Upper lobe of left lung (tissue), 6 donors: ENCODE data around the gene TMEM150A. TPM values are rescaled to one million over a fixed set of nuclear protein-coding genes. Genes with fewer than 3 reads are reported as not detected.

Experiments used
- ATAC-seq, 2 donors: fragments of 200-7000 bp; cut with Tn5 transposase; one replicate each; pipeline ENCODE4 v1.9.1; 2022; ENCODE audit warnings: mild to moderate bottlenecking in 2 of 2, moderate library complexity in 2 of 2; ENCODE audit not compliant: low FRiP score in 2 of 2
- DNase-seq, 2 donors: peaks; one replicate each; pipeline ENCODE4 v3.0.0-alpha.2; 2019 to 2020
- H3K27ac ChIP-seq, 4 donors: fragments of 200-600 bp; sonication (generic); one replicate each; pipeline ENCODE4 v1.5.1; 2016 to 2019
- H3K27me3 ChIP-seq, 4 donors: fragments of 200-600 bp; sonication (generic); one replicate each; pipeline ENCODE4 v1.5.1; 2017 to 2019
- H3K36me3 ChIP-seq, 4 donors: fragments of 200-600 bp; sonication (generic); one replicate each; pipeline ENCODE4 v1.5.1; 2016 to 2019
- H3K4me1 ChIP-seq, 4 donors: fragments of 200-600 bp; sonication (generic); one replicate each; pipeline ENCODE4 v1.5.1; 2018 to 2019
- H3K4me3 ChIP-seq, 4 donors: fragments of 200-600 bp; sonication (generic); one replicate each; pipeline ENCODE4 v1.5.1; 2017 to 2019; ENCODE audit warnings: mild to moderate bottlenecking in 2 of 4, moderate library complexity in 1 of 4
- H3K9me3 ChIP-seq, 4 donors: fragments of 200-600 bp; sonication (generic); one replicate each; pipeline ENCODE4 v1.5.1; 2018 to 2019
- CTCF ChIP-seq, 6 experiments: fragments of 450-650 bp in 4 of 6; fragments of 200-600 bp in 2 of 6; sonication (generic) in 2 of 6; IDR thresholded peaks; one replicate each; pipeline ENCODE4 v1.5.1; 2016 to 2019; ENCODE audit warnings: antibody characterized with exemption in 6 of 6
- EP300 ChIP-seq, 4 donors: sonication (generic); formaldehyde crosslinking; IDR thresholded peaks; one replicate each; pipeline ENCODE4 v1.5.1; 2017; ENCODE audit warnings: antibody characterized with exemption in 4 of 4, control low read depth in 2 of 4
- POLR2A ChIP-seq, 4 donors: fragments of 450-650 bp; IDR thresholded peaks; one replicate each; pipeline ENCODE4 v1.5.1; 2016 to 2017; ENCODE audit warnings: antibody characterized with exemption in 4 of 4, mild to moderate bottlenecking in 2 of 4
- POLR2AphosphoS5 ChIP-seq, 2 donors: sonication (generic); formaldehyde crosslinking; IDR thresholded peaks; one replicate each; pipeline ENCODE4 v1.5.1; 2017; ENCODE audit warnings: antibody characterized with exemption in 2 of 2
- WGBS, 2 donors: methylation state at CpG; one replicate each; pipeline ENCODE4 v1.1.5; 2017 to 2018; 5-methylcytosine and 5-hydroxymethylcytosine counted together
- small RNA-seq, 4 donors: library from RNA; depleted of rRNA; stranded (forward); fragments of <200 nt; gene quantifications; one replicate each; pipeline ENCODE3, GENCODE V24; 2016
- total RNA-seq, 6 donors: library from RNA; depleted of rRNA in 4 of 6; stranded (reverse); fragments of >200 nt in 4 of 6; gene quantifications; one replicate each; pipeline versions ENCODE4 v1.1.0 to v1.2.1, GENCODE V29; 2016 to 2021
- donor health status: DM: no; HTN: no; CAD: no; lungs with moderate emphysema.
- donor health status: DM: no; HTN: yes; CAD: no; lungs with severe emphysema.

TMEM150A gene
- total RNA-seq, 6 donors from 2014 or later: 18.9 to 45.8 (median 32.0) TPM

GRCh38 chr2:85550486-85550885 lies 52.0 kb downstream of the TMEM150A start:
- H3K36me3 ChIP-seq: peaks cover 2 to 95% (median 60%) of the 10 kb centered on the region in 4 donors
- no peak overlapping the region for H3K4me3 ChIP-seq
- ATAC-seq: peak in 1 of 2 donors; percentile 32
- 77 to 78% methylated on average over 10 of the region's 10 CpGs for WGBS, 2 donors
- peak overlapping the region; percentile 17 to 72 (median 31) for H3K27ac ChIP-seq
- DNase-seq: peak in 1 of 2 donors; percentile 38
- no peak for TF ChIP-seq CTCF (IDR thresholded peaks at IDR 0.05)
- no peak for TF ChIP-seq POLR2A (IDR thresholded peaks at IDR 0.05)
- TF ChIP-seq POLR2AphosphoS5 (IDR thresholded peaks at IDR 0.05): no peak
- TF ChIP-seq EP300 (IDR thresholded peaks at IDR 0.05): no peak
- H3K27me3 ChIP-seq: no peaks in the 10 kb centered on the region
- peaks cover 4 to 11% (median 7%) of the 10 kb centered on the region in 4 donors for H3K4me1 ChIP-seq
- H3K9me3 ChIP-seq: no peaks in the 10 kb centered on the region

GRCh38 chr2:85549826-85550225 lies 52.7 kb downstream of the TMEM150A start:
- TF ChIP-seq POLR2A (IDR thresholded peaks at IDR 0.05): no peak
- TF ChIP-seq CTCF (IDR thresholded peaks at IDR 0.05): no peak
- TF ChIP-seq EP300 (IDR thresholded peaks at IDR 0.05): no peak
- TF ChIP-seq POLR2AphosphoS5 (IDR thresholded peaks at IDR 0.05): no peak
- Histone ChIP-seq H3K27ac (peak overlapping the region; percentile 17 to 72 (median 31)), H3K9me3 (no peaks in the 10 kb centered on the region), H3K27me3 (no peaks in the 10 kb centered on the region), H3K36me3 (peaks cover 4 to 95% (median 62%) of the 10 kb centered on the region in 4 donors), H3K4me3 (no peak overlapping the region), H3K4me1 (peaks cover 4 to 11% (median 7%) of the 10 kb centered on the region in 4 donors)
- DNase-seq (no peak), ATAC-seq (no peak)
- WGBS, 2 donors: 41 to 51% methylated on average over 4 of the region's 4 CpGs

GRCh38 chr2:85549095-85549494 lies 53.4 kb downstream of the TMEM150A start:
- WGBS, 2 donors: 80 to 81% methylated on average over 10 of the region's 10 CpGs
- H3K27ac ChIP-seq: no peak overlapping the region
- no peaks in the 10 kb centered on the region for H3K9me3 ChIP-seq
- no peak for ATAC-seq
- TF ChIP-seq EP300 (IDR thresholded peaks at IDR 0.05) (no peak), POLR2A (IDR thresholded peaks at IDR 0.05) (no peak), POLR2AphosphoS5 (IDR thresholded peaks at IDR 0.05) (no peak), CTCF (IDR thresholded peaks at IDR 0.05) (no peak)
- DNase-seq: no peak
- no peaks in the 10 kb centered on the region for H3K27me3 ChIP-seq
- H3K36me3 ChIP-seq: peaks cover 4 to 95% (median 62%) of the 10 kb centered on the region in 4 donors
- H3K4me3 ChIP-seq: no peak overlapping the region
- H3K4me1 ChIP-seq: peaks cover 4 to 11% (median 9%) of the 10 kb centered on the region in 4 donors

GRCh38 chr2:85548608-85548900 lies 53.9 kb downstream of the TMEM150A start:
- no peak overlapping the region for H3K4me3 ChIP-seq
- DNase-seq (no peak), ATAC-seq (no peak)
- TF ChIP-seq POLR2AphosphoS5 (IDR thresholded peaks at IDR 0.05): no peak
- no peak for TF ChIP-seq CTCF (IDR thresholded peaks at IDR 0.05)
- no peak for TF ChIP-seq POLR2A (IDR thresholded peaks at IDR 0.05)
- no peak for TF ChIP-seq EP300 (IDR thresholded peaks at IDR 0.05)
- no peaks in the 10 kb centered on the region for H3K27me3 ChIP-seq
- WGBS, 2 donors: 69% methylated on average over 2 of the region's 2 CpGs
- H3K4me1 ChIP-seq: peaks cover 4 to 12% (median 10%) of the 10 kb centered on the region in 4 donors
- H3K9me3 ChIP-seq: no peaks in the 10 kb centered on the region
- peaks cover 6 to 95% (median 59%) of the 10 kb centered on the region in 4 donors for H3K36me3 ChIP-seq
- H3K27ac ChIP-seq: peak overlapping the region in 1 of 4 donors; percentile 20

Small RNAs within 50 kb of the gene (small RNA-seq; reads per million reads assigned to genes)
- gene RN7SL126P: 0 reads per million in 4 donors

Other genes with a start within 250 kb of the TMEM150A start
- gene RETSAT, start 248.2 kb downstream of the TMEM150A start, total RNA-seq: 10 to 100 TPM; 36.7 to 81.5 (median 57.9) TPM
- 10 to 100 TPM; 13.2 to 82.8 (median 24.1) TPM for gene ELMOD3, start 247.9 kb downstream of the TMEM150A start, total RNA-seq
- 100 to 1,000 TPM; 169 to 611 (median 375) TPM for gene CAPG, start 192.3 kb downstream of the TMEM150A start, total RNA-seq
- under 1 TPM in 1 of 6 donors, not detected in 5; 0.51 TPM for gene SH2D6, start 184.0 kb downstream of the TMEM150A start, total RNA-seq
- 100 to 1,000 TPM; 108 to 219 (median 168) TPM for gene MAT2A, start 63.5 kb downstream of the TMEM150A start, total RNA-seq
- 10 to 100 TPM; 21.2 to 70.6 (median 38.0) TPM for gene GGCX, start 41.2 kb downstream of the TMEM150A start, total RNA-seq
- 100 to 1,000 TPM in 4 of 6 donors, 10 to 100 TPM in 2; 62.8 to 289 (median 154) TPM for gene VAMP8, start 25.1 kb downstream of the TMEM150A start, total RNA-seq
- gene VAMP5, start 18.3 kb downstream of the TMEM150A start, total RNA-seq: 100 to 1,000 TPM in 1 of 6 donors, 10 to 100 TPM in 5; 20.5 to 105 (median 44.0) TPM
- gene RNF181, start 7.0 kb downstream of the TMEM150A start, total RNA-seq: 100 to 1,000 TPM in 4 of 6 donors, 10 to 100 TPM in 2; 81.7 to 164 (median 108) TPM
- gene C2orf68, start 9.4 kb upstream of the TMEM150A start, total RNA-seq: 10 to 100 TPM; 24.6 to 46.1 (median 34.0) TPM
- 100 to 1,000 TPM in 1 of 6 donors, 10 to 100 TPM in 5; 36.8 to 176 (median 67.3) TPM for gene USP39, start 13.5 kb upstream of the TMEM150A start, total RNA-seq
- gene SFTPB, start 65.5 kb upstream of the TMEM150A start, total RNA-seq: over 10,000 TPM; 10,501 to 67,270 (median 33,394) TPM
- 10 to 100 TPM; 12.2 to 24.7 (median 21.0) TPM for gene GNLY, start 91.7 kb upstream of the TMEM150A start, total RNA-seq
- gene ATOH8, start 151.3 kb upstream of the TMEM150A start, total RNA-seq: 100 to 1,000 TPM in 2 of 6 donors, 10 to 100 TPM in 4; 60.2 to 121 (median 85.1) TPM